ENCODE measurements around the gene COQ4.

COQ4 gene

GRCh38 chr9:128304136-128304970, 18.3 kb upstream of the COQ4 start:
- H3K36me3 ChIP-seq = peaks cover 3% of the 10 kb centered on the region
- H3K4me3 ChIP-seq (ENCODE audit: low read depth, low read length) = no peak overlapping the region
- H3K27me3 ChIP-seq = no peaks in the 10 kb centered on the region
- DNase-seq = no peak
- H3K4me1 ChIP-seq = no peaks in the 10 kb centered on the region
- H3K9me3 ChIP-seq = no peaks in the 10 kb centered on the region
- no peak for TF ChIP-seq CTCF (IDR thresholded peaks at IDR 0.05; ENCODE audit: low read depth, low read length)

- peaks cover 9% of the 10 kb centered on the region for H3K36me3 ChIP-seq
- H3K4me3 ChIP-seq (ENCODE audit: low read depth, low read length) = no peak overlapping the region
- no peak for DNase-seq
- no peaks in the 10 kb centered on the region for H3K9me3 ChIP-seq
- no peaks in the 10 kb centered on the region for H3K4me1 ChIP-seq
- no peak for TF ChIP-seq CTCF (IDR thresholded peaks at IDR 0.05; ENCODE audit: low read depth, low read length)
- no peaks in the 10 kb centered on the region for H3K27me3 ChIP-seq
Measured at GRCh38 chr9:128304971-128305288, 17.7 kb upstream of the COQ4 start.

- no peaks in the 10 kb centered on the region for H3K9me3 ChIP-seq
- peaks cover 26% of the 10 kb centered on the region for H3K36me3 ChIP-seq
- TF ChIP-seq CTCF (IDR thresholded peaks at IDR 0.05; ENCODE audit: low read depth, low read length) = no peak
- H3K27me3 ChIP-seq = no peaks in the 10 kb centered on the region
- H3K4me1 ChIP-seq = no peaks in the 10 kb centered on the region
- no peak overlapping the region for H3K4me3 ChIP-seq (ENCODE audit: low read depth, low read length)
- no peak for DNase-seq
Measured at GRCh38 chr9:128309551-128309950, 13.1 kb upstream of the COQ4 start.

- no peak overlapping the region for H3K4me3 ChIP-seq (ENCODE audit: low read depth, low read length)
- H3K9me3 ChIP-seq = no peaks in the 10 kb centered on the region
- no peak for DNase-seq
- H3K4me1 ChIP-seq = no peaks in the 10 kb centered on the region
- peaks cover 34% of the 10 kb centered on the region for H3K36me3 ChIP-seq
- no peak for TF ChIP-seq CTCF (IDR thresholded peaks at IDR 0.05; ENCODE audit: low read depth, low read length)
- no peaks in the 10 kb centered on the region for H3K27me3 ChIP-seq
Measured at GRCh38 chr9:128310461-128310860, 12.2 kb upstream of the COQ4 start.

GRCh38 chr9:128314697-128315096, 7.9 kb upstream of the COQ4 start:
- Histone ChIP-seq H3K36me3 (peaks cover 57% of the 10 kb centered on the region), H3K4me3 (ENCODE audit: low read depth, low read length) (no peak overlapping the region), H3K9me3 (no peaks in the 10 kb centered on the region), H3K4me1 (no peaks in the 10 kb centered on the region), H3K27me3 (no peaks in the 10 kb centered on the region)
- DNase-seq = no peak
- TF ChIP-seq CTCF (IDR thresholded peaks at IDR 0.05; ENCODE audit: low read depth, low read length) = no peak

- H3K36me3 ChIP-seq = peaks cover 53% of the 10 kb centered on the region
Measured at GRCh38 chr9:128316421-128316820, 6.2 kb upstream of the COQ4 start.

More at GRCh38 chr9:128316421-128316820, 6.2 kb upstream of the COQ4 start:
- no peak for TF ChIP-seq CTCF (IDR thresholded peaks at IDR 0.05; ENCODE audit: low read depth, low read length)
- Histone ChIP-seq H3K27me3 (no peaks in the 10 kb centered on the region), H3K4me3 (ENCODE audit: low read depth, low read length) (no peak overlapping the region), H3K9me3 (no peaks in the 10 kb centered on the region), H3K4me1 (no peaks in the 10 kb centered on the region)
- DNase-seq = no peak

All from BE2C (cell line).